HEK293 (cell line): ENCODE measurements around the gene AP3B1.

Experiments
- CTCF ChIA-PET: fragments of 350-600 bp; formaldehyde crosslinking; extraction: SDS; loops from one replicate; lab custom pipeline; 2021; ENCODE audit warnings: antibody characterized with exemption; lab: Yijun Ruan, JAX
- POLR2A ChIA-PET: fragments of 300-600 bp; formaldehyde crosslinking; extraction: SDS; loops from one replicate; lab custom pipeline; 2020; ENCODE audit warnings: antibody characterized with exemption, inconsistent platforms; lab: Yijun Ruan, JAX
- H3K27ac ChIP-seq: fragments of 200-500 bp; sonication (Bioruptor generic); 2 replicates; pipeline ENCODE4 v1.5.1; 2014; ENCODE audit warnings: low read depth, low read length, control low read depth, inconsistent platforms; ENCODE audit errors: extremely low read depth
- H3K36me3 ChIP-seq, 2 experiments: fragments of 200-500 bp in 1 of 2; sonication (Bioruptor generic) in 1 of 2; 1 replicate in 1 of 2; 2 replicates in 1 of 2; pipeline ENCODE4 v1.5.1; 2014 to 2017; ENCODE audit warnings: inconsistent platforms in 2 of 2, low read length in 2 of 2; ENCODE audit not compliant: control insufficient read depth in 2 of 2, insufficient read depth in 1 of 2
- H3K4me1 ChIP-seq: fragments of 200-500 bp; sonication (Bioruptor generic); 2 replicates; pipeline ENCODE4 v1.5.1; 2014; ENCODE audit warnings: mild to moderate bottlenecking, low read length, inconsistent platforms; ENCODE audit not compliant: control insufficient read depth, insufficient read depth
- H3K4me3 ChIP-seq: 2 replicates; pipeline ENCODE4 v1.5.1; 2011; ENCODE audit warnings: low read depth, mild to moderate bottlenecking, control low read depth, low read length, moderate library complexity
- H3K9me3 ChIP-seq: fragments of 200-500 bp; sonication (Bioruptor generic); 2 replicates; pipeline ENCODE4 v1.5.1; 2014; ENCODE audit warnings: low read depth, low read length, inconsistent platforms; ENCODE audit not compliant: control insufficient read depth, insufficient read depth
- GFI1B ChIP-seq: fragments of 450-650 bp; formaldehyde crosslinking; IDR thresholded peaks from 2 replicates; pipeline ENCODE4 v1.5.1; 2016; ENCODE audit warnings: missing biosample characterization, missing genetic modification characterization
- GLI2 ChIP-seq: fragments of 450-650 bp; formaldehyde crosslinking; IDR thresholded peaks from 2 replicates; pipeline ENCODE4; 2017; ENCODE audit warnings: missing biosample characterization, missing genetic modification characterization, low read depth, borderline replicate concordance
- GLIS1 ChIP-seq: fragments of 450-650 bp; formaldehyde crosslinking; IDR thresholded peaks from 2 replicates; pipeline ENCODE4 v1.5.1; 2016; ENCODE audit warnings: missing biosample characterization, missing genetic modification characterization
- PRDM4 ChIP-seq: fragments of 450-650 bp; formaldehyde crosslinking; IDR thresholded peaks from 2 replicates; pipeline ENCODE4 v1.5.1; 2017; ENCODE audit warnings: missing biosample characterization, missing genetic modification characterization
- SETDB1 ChIP-seq: IDR thresholded peaks from one replicate; pipeline ENCODE4 v1.6.1; 2017; ENCODE audit warnings: mild to moderate bottlenecking, low read length, moderate library complexity, mixed read lengths; ENCODE audit not compliant: insufficient read length
- YY1 ChIP-seq: fragments of 450-650 bp; formaldehyde crosslinking; IDR thresholded peaks from 2 replicates; pipeline ENCODE4 v1.5.1; 2018; ENCODE audit warnings: missing biosample characterization, missing genetic modification characterization
- ZIC2 ChIP-seq: fragments of 450-650 bp; formaldehyde crosslinking; IDR thresholded peaks from 2 replicates; pipeline ENCODE4 v1.5.1; 2016; ENCODE audit warnings: missing biosample characterization, missing genetic modification characterization
- ZNF132 ChIP-seq: fragments of 450-650 bp; formaldehyde crosslinking; IDR thresholded peaks from 2 replicates; pipeline ENCODE4 v1.5.1; 2017; ENCODE audit warnings: missing biosample characterization, missing genetic modification characterization, borderline replicate concordance
- ZNF174 ChIP-seq: fragments of 450-650 bp; formaldehyde crosslinking; IDR thresholded peaks from 2 replicates; pipeline ENCODE4 v1.5.0; 2017; ENCODE audit warnings: missing biosample characterization, mild to moderate bottlenecking, missing genetic modification characterization
- ZNF211 ChIP-seq: fragments of 450-650 bp; formaldehyde crosslinking; IDR thresholded peaks from 2 replicates; pipeline ENCODE4 v1.5.1; 2016; ENCODE audit warnings: low read depth, missing biosample characterization, missing genetic modification characterization
- ZNF449 ChIP-seq: fragments of 450-650 bp; formaldehyde crosslinking; IDR thresholded peaks from 2 replicates; pipeline ENCODE4 v1.5.1; 2017; ENCODE audit warnings: missing biosample characterization, mild to moderate bottlenecking, missing genetic modification characterization, moderate library complexity
- ZNF639 ChIP-seq: fragments of 450-650 bp; formaldehyde crosslinking; IDR thresholded peaks from 2 replicates; pipeline ENCODE4 v1.5.1; 2016; ENCODE audit warnings: missing biosample characterization, missing genetic modification characterization
- ZNF645 ChIP-seq: fragments of 450-650 bp; formaldehyde crosslinking; IDR thresholded peaks from 2 replicates; pipeline ENCODE4; 2016; ENCODE audit warnings: missing biosample characterization, missing genetic modification characterization
- ZNF707 ChIP-seq: fragments of 450-650 bp; formaldehyde crosslinking; IDR thresholded peaks from 2 replicates; pipeline ENCODE4 v1.5.1; 2016; ENCODE audit warnings: missing biosample characterization, missing genetic modification characterization
- ZNF777 ChIP-seq: fragments of 450-650 bp; formaldehyde crosslinking; IDR thresholded peaks from 2 replicates; pipeline ENCODE4 v1.5.1; 2017; ENCODE audit warnings: missing biosample characterization, missing genetic modification characterization, borderline replicate concordance
- ZNF785 ChIP-seq: fragments of 450-650 bp; formaldehyde crosslinking; IDR thresholded peaks from 2 replicates; pipeline ENCODE4 v1.5.1; 2016; ENCODE audit warnings: missing biosample characterization, missing genetic modification characterization

AP3B1 gene

GRCh38 chr5:77987331-77987730, 307.2 kb downstream of the AP3B1 start (continued):
- no peak for TF ChIP-seq YY1
- TF ChIP-seq ZNF211, result no peak
- no peak for TF ChIP-seq PRDM4 (tag by site-specific recombination)
- TF ChIP-seq GLI2 (tag by site-specific recombination), result no peak

- Histone ChIP-seq H3K36me3 (no peaks in the 10 kb centered on the region), H3K4me1 (peaks cover 11% of the 10 kb centered on the region), H3K9me3 (no peaks in the 10 kb centered on the region), H3K27ac (no peak overlapping the region), H3K4me3 (no peak overlapping the region)
- ChIA-PET POLR2A (interaction anchor here (0.6 kb wide), 1 partner anchor 11 kb away, joined by 5 read pairs; no protein-coding TSS in a partner anchor), CTCF (interaction anchor here (0.7 kb wide), 1 partner anchor 426 kb away, joined by 3 read pairs; no protein-coding TSS in a partner anchor)
- TF ChIP-seq ZNF645 (tag by site-specific recombination), result no peak
- no peak for TF ChIP-seq ZNF132 (tag by site-specific recombination)
- TF ChIP-seq GLIS1, result no peak
- no peak for TF ChIP-seq ZNF449 (tag by site-specific recombination)
- no peak for TF ChIP-seq ZNF174
- no peak for TF ChIP-seq SETDB1
- no peak for TF ChIP-seq GFI1B
- no peak for TF ChIP-seq ZNF785 (tag by site-specific recombination)
- no peak for TF ChIP-seq ZNF777 (tag by site-specific recombination)
Observed at GRCh38 chr5:77986261-77986660, 308.2 kb downstream of the AP3B1 start.

- H3K36me3 ChIP-seq, result no peaks in the 10 kb centered on the region
- no peak overlapping the region for H3K4me3 ChIP-seq
- no peak for TF ChIP-seq ZNF639 (tag by site-specific recombination)
- no peak for TF ChIP-seq ZNF707
- peak; percentile 55 for TF ChIP-seq ZIC2 (tag by site-specific recombination)
- no peak overlapping the region for H3K27ac ChIP-seq
- peaks cover 8% of the 10 kb centered on the region for H3K4me1 ChIP-seq
- ChIA-PET POLR2A (no interaction called here), CTCF (no interaction called here)
- no peaks in the 10 kb centered on the region for H3K9me3 ChIP-seq
Observed at GRCh38 chr5:77985247-77985646, 309.3 kb downstream of the AP3B1 start.
